Measurements from ENCODE around the gene TMEM62.
A peak's percentile ranks its signal among the peaks of the same experiment; 100 is the strongest.

The TMEM62 gene

GRCh38 chr15:43211224-43211735, 77.9 kb downstream of the TMEM62 start:
- Histone ChIP-seq H3K36me3 (ENCODE audit: control insufficient read depth in 4 of 4, insufficient read depth in 4 of 4, low read length in 3 of 4) (no peaks in the 10 kb centered on the region), H3K4me3 (ENCODE audit: control insufficient read depth in 1 of 7, extremely low read depth in 1 of 7, insufficient read depth in 4 of 7, low read depth in 2 of 7, low read length in 6 of 7) (no peak overlapping the region), H3K27me3 (replicated peaks in 2 of 5; ENCODE audit: control insufficient read depth in 4 of 5, insufficient read depth in 5 of 5, low read length in 4 of 5) (peaks cover 0 to 25% (median 11%) of the 10 kb centered on the region in 5 experiments), H3K27ac (ENCODE audit: insufficient read depth in 1 of 2, low read depth in 1 of 2, low read length in 2 of 2, poor library complexity in 1 of 2, severe bottlenecking in 2 of 2) (no peak overlapping the region), H3K9me3 (ENCODE audit: control extremely low read depth in 1 of 5, control insufficient read depth in 4 of 5, insufficient read depth in 2 of 5, low read depth in 1 of 5, low read length in 4 of 5) (no peaks in the 10 kb centered on the region), H3K4me1 (ENCODE audit: control extremely low read depth in 1 of 4, control insufficient read depth in 4 of 4, insufficient read depth in 4 of 4, low read length in 3 of 4) (no peaks in the 10 kb centered on the region)
- no peak for DNase-seq
- WGBS (ENCODE audit: insufficient coverage) = 100% methylated on average over 3 of the region's 4 CpGs
- POLR2A ChIA-PET = no interaction called here
- CTCF ChIA-PET = interaction anchor here (0.8 to 4.5 kb wide), 12 partner anchors 8 to 74 kb away, joined by 3 to 23 read pairs (median 4); partner anchors contain the start of gene EPB42

DNA sequence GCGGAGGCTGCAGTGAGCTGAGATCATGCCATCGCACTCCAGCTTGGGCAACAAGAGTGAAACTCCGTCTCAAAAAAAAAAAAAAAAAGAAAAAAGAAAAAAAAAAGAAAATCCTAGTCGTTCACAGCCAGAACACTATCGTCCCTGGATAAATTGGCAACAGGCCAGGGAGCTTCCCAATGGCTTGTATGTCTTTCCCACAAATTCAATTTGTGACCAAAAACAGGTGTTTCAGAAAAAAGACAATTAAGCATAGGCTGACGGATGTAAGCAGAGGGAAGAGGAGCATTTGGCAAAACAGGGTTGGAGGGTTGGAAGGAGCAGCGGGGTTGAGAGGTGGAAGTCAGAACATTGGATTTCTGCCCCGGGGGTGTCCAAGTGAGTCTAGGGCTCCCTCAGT, 78.9 kb downstream of the TMEM62 start:
- ChIA-PET POLR2A (no interaction called here), CTCF (interaction anchor here (1.1 to 4.5 kb wide), 5 partner anchors 9 to 73 kb away, joined by 4 to 23 read pairs (median 8); no protein-coding TSS in a partner anchor)
- Histone ChIP-seq H3K9me3 (ENCODE audit: control extremely low read depth in 1 of 5, control insufficient read depth in 4 of 5, insufficient read depth in 2 of 5, low read depth in 1 of 5, low read length in 4 of 5) (no peaks in the 10 kb centered on the region), H3K4me3 (ENCODE audit: control insufficient read depth in 1 of 7, extremely low read depth in 1 of 7, insufficient read depth in 4 of 7, low read depth in 2 of 7, low read length in 6 of 7) (no peak overlapping the region), H3K27ac (ENCODE audit: insufficient read depth in 1 of 2, low read depth in 1 of 2, low read length in 2 of 2, poor library complexity in 1 of 2, severe bottlenecking in 2 of 2) (no peak overlapping the region), H3K36me3 (ENCODE audit: control insufficient read depth in 4 of 4, insufficient read depth in 4 of 4, low read length in 3 of 4) (no peaks in the 10 kb centered on the region), H3K4me1 (ENCODE audit: control extremely low read depth in 1 of 4, control insufficient read depth in 4 of 4, insufficient read depth in 4 of 4, low read length in 3 of 4) (no peaks in the 10 kb centered on the region), H3K27me3 (replicated peaks in 2 of 5; ENCODE audit: control insufficient read depth in 4 of 5, insufficient read depth in 5 of 5, low read length in 4 of 5) (peaks cover 0 to 24% (median 10%) of the 10 kb centered on the region in 5 experiments)
- 97% methylated on average over 5 of the region's 8 CpGs for WGBS (ENCODE audit: insufficient coverage)
- no peak for DNase-seq

- ChIA-PET POLR2A (no interaction called here), CTCF (interaction anchor here (0.8 to 4.5 kb wide), 5 partner anchors 10 to 73 kb away, joined by 3 to 23 read pairs (median 8); no protein-coding TSS in a partner anchor)
- Histone ChIP-seq H3K36me3 (ENCODE audit: control insufficient read depth in 4 of 4, insufficient read depth in 4 of 4, low read length in 3 of 4) (no peaks in the 10 kb centered on the region), H3K4me1 (ENCODE audit: control extremely low read depth in 1 of 4, control insufficient read depth in 4 of 4, insufficient read depth in 4 of 4, low read length in 3 of 4) (no peaks in the 10 kb centered on the region), H3K27me3 (replicated peaks in 2 of 5; ENCODE audit: control insufficient read depth in 4 of 5, insufficient read depth in 5 of 5, low read length in 4 of 5) (peaks cover 0 to 19% (median 6%) of the 10 kb centered on the region in 5 experiments), H3K4me3 (ENCODE audit: control insufficient read depth in 1 of 7, extremely low read depth in 1 of 7, insufficient read depth in 4 of 7, low read depth in 2 of 7, low read length in 6 of 7) (no peak overlapping the region), H3K27ac (ENCODE audit: insufficient read depth in 1 of 2, low read depth in 1 of 2, low read length in 2 of 2, poor library complexity in 1 of 2, severe bottlenecking in 2 of 2) (no peak overlapping the region), H3K9me3 (ENCODE audit: control extremely low read depth in 1 of 5, control insufficient read depth in 4 of 5, insufficient read depth in 2 of 5, low read depth in 1 of 5, low read length in 4 of 5) (no peaks in the 10 kb centered on the region)
- DNase-seq = no peak
Observed at GRCh38 chr15:43212951-43213350, 79.6 kb downstream of the TMEM62 start.

- Histone ChIP-seq H3K4me3 (ENCODE audit: control insufficient read depth in 1 of 7, extremely low read depth in 1 of 7, insufficient read depth in 4 of 7, low read depth in 2 of 7, low read length in 6 of 7) (no peak overlapping the region), H3K36me3 (ENCODE audit: control insufficient read depth in 4 of 4, insufficient read depth in 4 of 4, low read length in 3 of 4) (no peaks in the 10 kb centered on the region), H3K27me3 (replicated peaks in 2 of 5; ENCODE audit: control insufficient read depth in 4 of 5, insufficient read depth in 5 of 5, low read length in 4 of 5) (peaks cover 0 to 14% (median 6%) of the 10 kb centered on the region in 5 experiments), H3K4me1 (ENCODE audit: control extremely low read depth in 1 of 4, control insufficient read depth in 4 of 4, insufficient read depth in 4 of 4, low read length in 3 of 4) (no peaks in the 10 kb centered on the region), H3K9me3 (ENCODE audit: control extremely low read depth in 1 of 5, control insufficient read depth in 4 of 5, insufficient read depth in 2 of 5, low read depth in 1 of 5, low read length in 4 of 5) (no peaks in the 10 kb centered on the region), H3K27ac (ENCODE audit: insufficient read depth in 1 of 2, low read depth in 1 of 2, low read length in 2 of 2, poor library complexity in 1 of 2, severe bottlenecking in 2 of 2) (no peak overlapping the region)
- CTCF ChIA-PET = interaction anchor here (0.8 to 4.5 kb wide), 6 partner anchors 9 to 72 kb away, joined by 3 to 23 read pairs (median 6); no protein-coding TSS in a partner anchor
- DNase-seq = no peak
- POLR2A ChIA-PET = interaction anchor here (0.6 kb wide), 1 partner anchor 345 kb away, joined by 5 read pairs; no protein-coding TSS in a partner anchor
- WGBS (ENCODE audit: insufficient coverage) = 97% methylated on average over 5 of the region's 5 CpGs
Observed at GRCh38 chr15:43213466-43213865, 80.1 kb downstream of the TMEM62 start.

DNA sequence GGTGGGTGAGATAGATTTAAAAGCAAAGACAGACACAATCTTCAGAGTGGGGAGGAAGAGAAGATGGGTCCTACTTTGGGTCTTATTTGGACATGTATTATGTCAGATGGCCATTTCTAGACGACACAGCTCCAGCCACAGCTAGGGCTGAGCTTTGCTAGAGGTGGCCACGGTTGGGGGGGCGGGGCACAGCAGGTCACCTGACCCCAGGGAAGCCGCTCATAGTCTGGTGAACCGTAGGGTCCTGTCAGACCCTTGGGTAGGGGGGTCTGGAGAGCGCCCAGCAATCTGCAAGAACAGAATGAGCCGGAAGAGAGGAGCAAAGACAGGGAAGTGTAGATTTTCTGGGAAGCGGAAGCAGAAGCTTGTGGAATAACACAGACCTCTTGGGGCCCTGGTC, 80.8 kb downstream of the TMEM62 start:
- 85% methylated on average over 7 of the region's 8 CpGs for WGBS (ENCODE audit: insufficient coverage)
- no peaks in the 10 kb centered on the region for H3K36me3 ChIP-seq (ENCODE audit: control insufficient read depth in 4 of 4, insufficient read depth in 4 of 4, low read length in 3 of 4)
- no peak overlapping the region for H3K27ac ChIP-seq (ENCODE audit: insufficient read depth in 1 of 2, low read depth in 1 of 2, low read length in 2 of 2, poor library complexity in 1 of 2, severe bottlenecking in 2 of 2)
- CTCF ChIA-PET = interaction anchor here (1.6 to 4.5 kb wide), 4 partner anchors 10 to 71 kb away, joined by 5 to 23 read pairs (median 12); no protein-coding TSS in a partner anchor
- no peak overlapping the region for H3K4me3 ChIP-seq (ENCODE audit: control insufficient read depth in 1 of 7, extremely low read depth in 1 of 7, insufficient read depth in 4 of 7, low read depth in 2 of 7, low read length in 6 of 7)
- H3K27me3 ChIP-seq (replicated peaks in 2 of 5; ENCODE audit: control insufficient read depth in 4 of 5, insufficient read depth in 5 of 5, low read length in 4 of 5) = peaks cover 0 to 8% (median 3%) of the 10 kb centered on the region in 5 experiments
- DNase-seq = no peak
- POLR2A ChIA-PET = interaction anchor here (0.6 kb wide), 2 partner anchors 345 to 1427 kb away, joined by 3 to 5 read pairs; no protein-coding TSS in a partner anchor
- no peaks in the 10 kb centered on the region for H3K9me3 ChIP-seq (ENCODE audit: control extremely low read depth in 1 of 5, control insufficient read depth in 4 of 5, insufficient read depth in 2 of 5, low read depth in 1 of 5, low read length in 4 of 5)
- no peaks in the 10 kb centered on the region for H3K4me1 ChIP-seq (ENCODE audit: control extremely low read depth in 1 of 4, control insufficient read depth in 4 of 4, insufficient read depth in 4 of 4, low read length in 3 of 4)

DNA sequence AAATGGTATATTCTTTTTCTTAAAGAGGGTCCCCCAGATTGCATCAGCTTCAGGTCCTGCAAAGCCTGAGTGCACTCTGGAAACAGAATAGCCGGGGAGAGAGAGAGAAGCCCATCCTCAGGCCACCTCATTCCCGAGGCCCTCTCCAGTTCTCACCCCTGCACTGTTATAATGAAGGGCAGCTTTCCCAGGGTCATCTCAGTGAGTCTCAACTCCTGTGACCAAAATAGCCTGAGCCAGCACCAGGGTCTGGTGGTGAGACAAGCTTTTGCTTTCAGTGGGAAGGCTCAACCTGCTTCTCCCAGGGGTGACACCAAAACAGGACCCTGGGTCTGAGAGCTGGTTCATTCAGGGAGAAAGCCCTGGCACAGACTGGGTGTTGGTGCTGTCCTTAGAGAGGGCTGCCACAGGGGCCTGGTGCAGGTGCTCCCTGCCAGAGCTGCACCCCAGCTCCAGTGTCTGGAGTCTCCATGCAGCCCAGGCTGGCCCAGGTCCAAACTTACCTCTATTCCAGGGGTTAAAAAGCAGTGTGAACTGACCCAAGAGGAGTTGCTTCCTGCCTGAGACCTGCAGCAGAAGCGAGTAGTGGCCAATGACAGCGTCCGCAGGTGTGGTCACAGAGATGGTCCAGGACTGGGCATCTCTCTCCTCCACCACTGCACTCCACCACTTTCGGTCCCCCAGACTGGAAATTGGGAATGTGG, 81.4 kb downstream of the TMEM62 start:
- DNase-seq = no peak
- H3K27ac ChIP-seq (ENCODE audit: insufficient read depth in 1 of 2, low read depth in 1 of 2, low read length in 2 of 2, poor library complexity in 1 of 2, severe bottlenecking in 2 of 2) = no peak overlapping the region
- no peaks in the 10 kb centered on the region for H3K36me3 ChIP-seq (ENCODE audit: control insufficient read depth in 4 of 4, insufficient read depth in 4 of 4, low read length in 3 of 4)
- ChIA-PET POLR2A (interaction anchor here (0.6 kb wide), 1 partner anchor 1428 kb away, joined by 3 read pairs; no protein-coding TSS in a partner anchor), CTCF (interaction anchor here (1.6 to 4.5 kb wide), 2 partner anchors 11 to 71 kb away, joined by 5 to 23 read pairs; no protein-coding TSS in a partner anchor)
- 100% methylated on average over 5 of the region's 6 CpGs for WGBS (ENCODE audit: insufficient coverage)
- no peaks in the 10 kb centered on the region for H3K9me3 ChIP-seq (ENCODE audit: control extremely low read depth in 1 of 5, control insufficient read depth in 4 of 5, insufficient read depth in 2 of 5, low read depth in 1 of 5, low read length in 4 of 5)
- no peaks in the 10 kb centered on the region for H3K4me1 ChIP-seq (ENCODE audit: control extremely low read depth in 1 of 4, control insufficient read depth in 4 of 4, insufficient read depth in 4 of 4, low read length in 3 of 4)
- peaks cover 0 to 6% (median 0%) of the 10 kb centered on the region in 5 experiments for H3K27me3 ChIP-seq (replicated peaks in 2 of 5; ENCODE audit: control insufficient read depth in 4 of 5, insufficient read depth in 5 of 5, low read length in 4 of 5)
- no peak overlapping the region for H3K4me3 ChIP-seq (ENCODE audit: control insufficient read depth in 1 of 7, extremely low read depth in 1 of 7, insufficient read depth in 4 of 7, low read depth in 2 of 7, low read length in 6 of 7)

GRCh38 chr15:43215961-43216360, 82.6 kb downstream of the TMEM62 start:
- DNase-seq = peak in 1 of 3 donors; percentile 21
- WGBS (ENCODE audit: insufficient coverage) = 100% methylated on average over 5 of the region's 7 CpGs
- CTCF ChIA-PET = interaction anchor here (1.1 to 2.3 kb wide), 6 partner anchors 9 to 70 kb away, joined by 4 to 18 read pairs (median 6); no protein-coding TSS in a partner anchor
- Histone ChIP-seq H3K4me3 (ENCODE audit: control insufficient read depth in 1 of 7, extremely low read depth in 1 of 7, insufficient read depth in 4 of 7, low read depth in 2 of 7, low read length in 6 of 7) (no peak overlapping the region), H3K27me3 (replicated peaks in 2 of 5; ENCODE audit: control insufficient read depth in 4 of 5, insufficient read depth in 5 of 5, low read length in 4 of 5) (no peaks in the 10 kb centered on the region), H3K4me1 (ENCODE audit: control extremely low read depth in 1 of 4, control insufficient read depth in 4 of 4, insufficient read depth in 4 of 4, low read length in 3 of 4) (peaks cover 0 to 5% (median 2%) of the 10 kb centered on the region in 4 experiments), H3K27ac (ENCODE audit: insufficient read depth in 1 of 2, low read depth in 1 of 2, low read length in 2 of 2, poor library complexity in 1 of 2, severe bottlenecking in 2 of 2) (no peak overlapping the region), H3K9me3 (ENCODE audit: control extremely low read depth in 1 of 5, control insufficient read depth in 4 of 5, insufficient read depth in 2 of 5, low read depth in 1 of 5, low read length in 4 of 5) (no peaks in the 10 kb centered on the region), H3K36me3 (ENCODE audit: control insufficient read depth in 4 of 4, insufficient read depth in 4 of 4, low read length in 3 of 4) (no peaks in the 10 kb centered on the region)
- POLR2A ChIA-PET = no interaction called here

Data from common myeloid progenitor, CD34-positive (primary cell).